ENCODE results near the gene COL4A1.

The COL4A1 gene

GRCh38 chr13:110138010-110138699 lies 168.8 kb downstream of the COL4A1 start:
- peak; percentile 56 to 83 for DNase-seq (ENCODE audit: low read depth in 2 of 2)
- TF ChIP-seq CTCF (IDR thresholded peaks at IDR 0.05; ENCODE audit: low read depth, low read length) = no peak
- peak overlapping the region; percentile 54 to 66 for H3K4me3 ChIP-seq (replicated peaks in 1 of 2; ENCODE audit: low read depth in 2 of 2, low read length in 2 of 2)

DNA sequence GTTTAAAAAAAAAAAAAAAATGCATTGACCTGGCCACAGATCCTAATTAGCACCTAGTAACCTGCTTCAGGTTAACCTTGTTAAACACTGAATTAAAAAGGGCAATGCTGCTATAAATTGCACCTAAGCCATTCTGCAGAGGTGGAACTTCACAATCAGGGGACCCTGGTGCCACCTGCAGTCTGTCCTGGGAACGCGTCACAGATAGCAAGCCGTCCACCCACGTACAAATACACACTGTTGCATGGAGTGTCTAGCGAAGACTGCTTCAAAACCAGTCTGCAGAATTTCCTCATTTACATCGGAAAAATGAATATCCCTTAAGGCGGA lies 169.3 kb downstream of the COL4A1 start:
- peak in 1 of 2 donors; percentile 38 for DNase-seq (ENCODE audit: low read depth in 2 of 2)
- no peak for TF ChIP-seq CTCF (IDR thresholded peaks at IDR 0.05; ENCODE audit: low read depth, low read length)
- H3K4me3 ChIP-seq (replicated peaks in 1 of 2; ENCODE audit: low read depth in 2 of 2, low read length in 2 of 2) = peak overlapping the region; percentile 54 to 66

GRCh38 chr13:110136660-110137585 lies 170.0 kb downstream of the COL4A1 start:
- no peak for TF ChIP-seq CTCF (IDR thresholded peaks at IDR 0.05; ENCODE audit: low read depth, low read length)
- no peak overlapping the region for H3K4me3 ChIP-seq (replicated peaks in 1 of 2; ENCODE audit: low read depth in 2 of 2, low read length in 2 of 2)
- DNase-seq (ENCODE audit: low read depth in 2 of 2) = no peak

GRCh38 chr13:110135977-110136597 lies 170.9 kb downstream of the COL4A1 start:
- no peak overlapping the region for H3K4me3 ChIP-seq (replicated peaks in 1 of 2; ENCODE audit: low read depth in 2 of 2, low read length in 2 of 2)
- DNase-seq (ENCODE audit: low read depth in 2 of 2) = no peak
- TF ChIP-seq CTCF (IDR thresholded peaks at IDR 0.05; ENCODE audit: low read depth, low read length) = no peak

DNA sequence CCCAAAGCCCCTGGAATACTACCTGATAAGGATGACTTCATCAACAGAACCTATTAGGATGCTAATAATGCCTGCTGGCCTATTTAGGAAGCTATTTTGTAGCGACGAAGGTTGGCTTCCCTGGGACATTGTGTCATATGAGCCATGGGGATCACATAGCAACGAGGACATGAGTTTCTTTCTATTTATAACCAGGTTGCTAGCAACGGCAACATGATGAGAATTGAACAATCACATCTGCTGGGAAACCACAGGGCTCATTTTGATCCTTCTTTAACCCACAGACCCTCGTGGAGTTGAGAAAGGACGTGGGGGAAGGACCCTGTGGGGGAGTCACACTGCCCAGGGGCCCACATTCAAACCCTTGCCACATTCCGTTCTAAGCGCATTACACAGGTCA lies 172.2 kb downstream of the COL4A1 start:
- TF ChIP-seq CTCF (IDR thresholded peaks at IDR 0.05; ENCODE audit: low read depth, low read length) = no peak
- peak in 1 of 2 donors; percentile 33 for DNase-seq (ENCODE audit: low read depth in 2 of 2)
- H3K4me3 ChIP-seq (replicated peaks in 1 of 2; ENCODE audit: low read depth in 2 of 2, low read length in 2 of 2) = no peak overlapping the region

GRCh38 chr13:110133425-110134235 lies 173.3 kb downstream of the COL4A1 start:
- TF ChIP-seq CTCF (IDR thresholded peaks at IDR 0.05; ENCODE audit: low read depth, low read length) = no peak
- no peak overlapping the region for H3K4me3 ChIP-seq (replicated peaks in 1 of 2; ENCODE audit: low read depth in 2 of 2, low read length in 2 of 2)
- DNase-seq (ENCODE audit: low read depth in 2 of 2) = no peak
